Renal cortex interstitium (tissue), 11 donors: ENCODE results near the gene MTG1. TPM values are rescaled to one million over a fixed set of nuclear protein-coding genes. Genes with fewer than 3 reads are reported as not detected.
"Not testable (repeated sequence)": the region's sequence is repeated elsewhere in the genome, so short reads cannot be mapped to it uniquely, and the experiment has no call there.

Source experiments
- DNase-seq, 11 donors: peaks; one replicate each; pipeline ENCODE4 v3.0.0-alpha.2; 2013; ENCODE audit warnings: low read depth in 9 of 11, low spot score in 4 of 11; ENCODE audit errors: extremely low read depth in 1 of 11
- polyA plus RNA-seq, 3 donors: library from polyadenylated mRNA; unstranded; fragments of 120-200 nt; gene quantifications; one replicate each; pipeline ENCODE4 v1.2.1, GENCODE V29; 2013; ENCODE audit not compliant: insufficient read length in 3 of 3

Gene MTG1
- polyA plus RNA-seq, 3 donors, result 59.4 to 88.6 (median 67.3) TPM

DNA sequence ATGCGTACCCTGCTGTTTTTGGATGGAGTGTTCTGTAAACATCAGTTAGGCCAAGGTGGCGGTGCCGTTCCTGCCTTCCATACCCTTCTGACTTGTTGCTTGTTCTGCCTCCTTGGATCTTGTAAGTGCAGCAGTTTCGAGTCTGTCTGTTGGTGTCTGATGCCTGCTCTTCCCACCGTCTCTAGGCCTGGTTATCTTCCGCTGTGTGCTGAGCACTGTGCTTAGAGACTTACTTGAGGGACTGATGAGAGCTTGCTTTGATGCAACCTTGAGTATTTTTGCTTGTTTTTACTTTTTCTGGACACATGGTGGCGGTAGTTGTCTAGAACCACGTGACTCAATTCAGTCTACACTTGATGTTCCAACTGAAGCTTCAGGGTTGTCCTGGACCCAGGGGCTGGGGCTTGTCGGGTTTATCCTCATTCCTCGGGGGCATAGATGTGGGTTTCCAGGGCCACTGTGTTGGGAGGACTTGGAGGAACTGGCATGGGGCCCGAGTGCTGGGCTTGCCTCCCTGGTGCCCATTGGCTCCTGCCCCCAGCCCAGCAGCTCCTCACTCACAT, 44.8 kb downstream of the MTG1 start:
- DNase-seq, result no peak

DNA sequence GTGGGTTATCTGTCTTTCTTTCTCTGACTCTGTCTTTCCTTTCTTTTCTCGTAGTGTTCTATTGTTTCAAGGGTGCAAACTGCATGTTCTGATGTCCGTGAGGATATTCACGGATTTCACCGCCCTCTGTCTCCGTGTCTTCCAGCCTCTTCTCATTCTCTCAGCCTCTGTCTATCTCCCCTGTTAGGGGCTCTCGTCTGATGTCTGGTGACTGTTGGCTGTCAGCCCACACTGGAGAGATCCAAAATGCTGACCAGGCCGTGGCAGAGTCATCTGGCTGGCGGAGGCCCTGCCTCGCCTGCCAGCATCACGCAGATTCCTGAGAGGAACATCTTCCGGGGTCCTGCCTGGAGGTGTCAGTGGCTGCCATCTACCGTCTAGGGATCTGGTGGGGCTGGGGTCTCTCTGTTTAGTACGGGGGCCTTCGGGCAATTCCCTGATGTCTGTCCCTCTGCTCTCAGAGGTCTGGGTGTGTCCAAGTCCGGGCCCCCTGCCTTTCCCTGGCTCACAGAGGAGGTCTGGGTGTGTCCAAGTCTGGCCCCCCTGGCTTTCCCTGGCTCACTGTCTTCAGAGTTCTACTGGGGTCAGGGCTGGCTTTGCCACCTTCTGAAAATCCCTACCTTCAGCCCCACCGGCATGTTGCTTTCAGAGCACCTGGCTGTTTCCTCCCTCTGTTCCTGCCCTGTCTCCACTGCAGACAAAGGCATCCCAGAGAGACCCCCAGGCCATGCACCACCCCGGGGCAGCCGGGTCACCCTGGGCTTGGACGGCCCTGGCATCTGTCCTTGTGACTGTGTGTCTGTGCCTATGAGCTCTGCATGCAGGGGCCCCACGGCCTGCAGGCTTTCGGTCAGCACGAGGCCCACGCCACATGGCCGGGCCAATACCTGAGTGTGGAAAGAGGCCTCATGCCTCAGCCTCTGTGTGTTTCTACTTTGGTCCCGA, 45.8 kb downstream of the MTG1 start:
- DNase-seq, result no peak

DNA sequence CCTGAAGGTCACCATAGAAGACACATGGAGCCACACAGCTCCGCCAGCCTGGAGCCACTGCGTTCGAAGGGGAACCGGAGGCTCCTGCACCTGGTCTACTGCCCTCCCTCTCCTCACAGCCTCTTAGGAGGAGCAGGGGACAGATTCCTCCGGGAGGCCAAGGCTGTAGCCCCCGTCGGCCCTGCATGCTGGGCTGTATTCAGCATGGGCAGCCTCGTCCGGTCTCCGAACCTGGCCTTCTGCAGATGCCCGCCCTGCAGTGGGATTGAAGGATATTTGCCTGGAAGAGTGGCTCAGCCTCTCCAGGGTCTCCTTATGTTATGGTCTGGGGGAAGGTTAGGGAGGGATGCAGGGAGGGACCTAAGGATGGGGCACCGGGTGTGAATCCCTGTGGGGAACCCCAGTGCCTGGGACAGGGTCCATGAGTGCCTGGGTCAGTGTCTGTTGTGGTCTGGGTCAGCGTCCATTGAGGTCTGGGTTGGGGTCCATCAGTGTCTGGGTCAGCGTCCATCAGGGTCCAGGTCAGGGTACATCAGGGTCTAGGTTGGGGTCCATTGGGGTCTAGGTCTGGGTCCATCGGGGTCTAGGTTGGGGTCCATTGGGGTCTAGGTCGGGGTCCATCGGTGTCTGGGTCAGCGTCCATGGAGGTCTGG, 46.8 kb downstream of the MTG1 start:
- DNase-seq, result no peak

DNA sequence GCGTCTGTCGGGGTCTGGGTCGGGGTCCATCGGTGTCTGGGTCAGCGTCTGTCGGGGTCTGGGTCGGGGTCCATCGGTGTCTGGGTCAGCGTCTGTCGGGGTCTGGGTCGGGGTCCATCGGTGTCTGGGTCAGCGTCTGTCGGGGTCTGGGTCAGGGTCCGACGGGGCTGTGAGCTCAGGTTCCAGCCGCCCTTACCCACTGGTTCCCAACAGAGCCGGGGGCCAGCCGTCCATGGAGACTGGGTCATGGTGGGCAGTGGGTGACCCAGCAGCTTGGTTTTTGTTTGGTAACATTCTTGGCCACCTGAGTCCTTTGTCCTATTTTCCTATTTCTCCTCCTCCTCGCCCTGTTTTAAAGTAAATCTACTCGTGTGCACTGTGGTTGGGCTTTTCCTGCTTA, 47.4 kb downstream of the MTG1 start:
- DNase-seq, result not testable (repeated sequence)

DNA sequence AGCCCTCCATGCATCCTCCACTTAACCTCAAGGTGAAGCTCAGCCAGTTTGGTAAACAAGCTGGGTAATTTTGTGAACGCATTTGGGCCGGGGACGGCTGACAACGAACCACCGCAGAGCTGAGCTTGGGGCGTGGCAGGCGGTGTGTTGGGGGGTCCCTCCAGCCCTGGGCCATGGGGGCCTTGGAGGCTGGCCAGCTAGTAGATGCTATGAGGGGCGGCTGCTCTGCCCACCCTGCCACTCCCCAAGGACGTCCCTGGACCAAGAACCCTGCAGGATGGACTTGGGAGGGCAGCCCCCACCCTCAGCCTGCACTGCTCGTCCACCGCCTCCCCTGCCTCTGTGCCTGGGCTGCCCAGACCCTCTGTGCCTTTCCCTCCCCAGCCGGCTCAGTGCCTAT, 47.8 kb downstream of the MTG1 start:
- no peak for DNase-seq

DNA sequence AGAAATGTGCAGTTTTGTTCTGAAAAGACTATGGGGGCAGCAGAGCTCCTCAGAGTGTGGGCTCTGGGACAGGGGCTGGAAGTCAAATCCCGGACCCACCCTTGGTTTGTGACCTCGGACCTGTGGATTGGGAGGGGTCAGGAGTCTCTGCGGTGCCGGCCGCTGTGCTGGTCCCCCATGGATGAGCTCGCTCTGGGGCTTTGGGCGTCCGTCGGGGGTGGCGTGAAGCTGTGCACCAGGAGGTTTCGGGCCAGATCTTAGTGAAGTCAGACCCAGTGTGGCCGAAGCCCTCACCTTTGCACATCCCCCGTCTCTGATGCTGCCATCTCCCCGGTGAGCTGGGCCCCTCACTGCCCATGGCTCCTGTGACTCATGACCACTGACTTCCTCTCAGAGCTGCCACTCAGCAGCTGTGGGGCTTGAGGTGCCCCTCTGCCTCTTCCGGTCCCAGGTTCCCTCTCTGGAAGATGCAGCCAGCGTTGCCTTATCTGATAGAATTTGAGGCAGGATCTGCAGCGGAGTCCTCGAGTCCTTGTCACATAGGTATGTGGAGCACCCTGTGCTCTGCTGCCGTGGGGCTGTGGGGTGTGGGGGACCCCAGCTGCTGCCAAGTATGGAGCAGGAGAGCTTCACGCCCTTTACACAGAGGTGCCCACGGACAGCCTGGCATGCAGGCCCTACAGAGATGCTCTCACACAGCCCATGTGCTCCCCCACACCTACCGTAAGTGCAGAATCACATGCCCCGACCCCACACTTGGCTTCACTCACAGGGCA, 48.4 kb downstream of the MTG1 start:
- DNase-seq, result no peak

DNA sequence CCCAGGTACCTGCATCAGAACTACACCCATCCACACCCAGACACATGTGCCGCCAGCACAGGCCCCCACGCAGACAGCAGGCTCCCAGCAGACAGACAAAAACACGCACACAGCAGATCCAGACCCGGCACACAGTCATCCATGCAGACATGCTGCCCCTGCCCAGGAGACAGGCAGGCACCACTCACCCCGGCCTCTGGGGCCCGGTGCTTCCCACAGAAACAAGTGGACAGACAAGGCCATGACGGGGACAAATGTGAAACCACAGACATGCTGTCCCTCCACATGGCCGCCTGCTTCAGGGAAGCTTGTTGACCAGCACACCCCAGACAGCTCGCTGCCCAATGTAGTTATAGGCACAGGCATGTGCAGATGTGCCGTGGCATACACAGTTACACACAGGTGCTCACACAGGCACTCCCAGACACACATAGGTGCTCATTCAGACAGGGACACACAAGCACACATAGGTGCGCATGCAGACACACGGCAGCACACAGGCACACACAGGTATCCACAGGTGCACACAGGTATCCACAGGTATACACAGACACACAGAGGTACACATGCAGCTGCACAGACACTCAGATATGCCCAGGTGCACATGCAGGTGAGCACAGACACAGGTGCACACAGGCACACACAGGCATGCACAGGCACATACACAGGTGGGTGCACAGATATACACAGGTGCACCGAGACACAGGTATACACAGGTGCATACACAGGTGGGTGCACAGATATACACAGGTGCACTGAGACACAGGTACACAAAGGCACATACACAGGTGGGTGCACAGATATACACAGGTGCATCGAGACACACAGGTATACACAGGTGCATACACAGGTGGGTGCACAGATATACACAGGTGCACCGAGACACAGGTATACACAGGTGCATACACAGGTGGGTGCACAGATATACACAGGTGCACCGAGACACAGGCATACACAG, 49.3 kb downstream of the MTG1 start:
- DNase-seq, result no peak

DNA sequence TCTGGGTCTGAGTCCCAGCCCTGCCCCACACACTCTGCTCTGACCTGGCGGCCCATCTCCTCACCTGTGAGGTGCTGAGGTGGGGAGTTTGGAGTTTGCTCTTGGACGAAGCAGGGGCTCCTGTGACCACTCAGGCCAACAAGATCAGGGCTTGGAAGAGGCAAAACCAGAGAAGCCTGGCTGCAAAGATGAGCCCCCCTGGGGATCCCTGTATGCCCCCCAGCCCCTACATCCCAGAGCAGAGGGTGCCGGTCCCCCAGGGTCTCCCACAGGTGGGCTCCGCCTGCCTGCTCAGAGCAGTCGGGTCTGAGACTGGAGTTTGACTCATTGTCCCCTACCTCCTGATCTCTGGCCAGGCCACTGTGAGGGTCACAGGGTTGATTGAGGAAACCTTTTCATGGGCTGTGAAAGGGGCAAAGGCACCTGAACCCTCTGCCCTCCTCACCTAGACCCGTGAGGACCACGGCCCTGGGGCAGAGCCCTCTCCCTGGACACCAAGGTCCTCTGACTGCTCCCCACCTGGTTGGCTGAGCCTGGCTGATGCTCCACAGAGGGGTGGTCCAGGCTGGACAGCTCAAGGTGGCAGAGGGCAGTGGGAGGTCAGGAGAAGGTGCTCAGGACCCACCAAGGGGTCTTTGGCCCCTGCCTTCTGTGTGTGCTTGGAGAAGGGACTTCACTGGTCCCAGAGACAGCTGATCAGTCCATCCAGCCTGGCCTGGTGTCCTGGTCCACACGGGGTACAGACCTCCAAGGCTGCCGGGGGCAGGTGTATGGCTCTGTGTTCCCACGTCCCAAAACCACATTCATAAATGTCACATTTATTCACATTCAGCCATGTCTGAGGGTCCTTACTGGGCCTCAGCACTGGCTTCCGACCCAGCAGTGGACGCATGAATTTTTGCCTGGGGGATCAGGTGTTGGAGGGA, 50.6 kb downstream of the MTG1 start:
- no peak for DNase-seq

DNA sequence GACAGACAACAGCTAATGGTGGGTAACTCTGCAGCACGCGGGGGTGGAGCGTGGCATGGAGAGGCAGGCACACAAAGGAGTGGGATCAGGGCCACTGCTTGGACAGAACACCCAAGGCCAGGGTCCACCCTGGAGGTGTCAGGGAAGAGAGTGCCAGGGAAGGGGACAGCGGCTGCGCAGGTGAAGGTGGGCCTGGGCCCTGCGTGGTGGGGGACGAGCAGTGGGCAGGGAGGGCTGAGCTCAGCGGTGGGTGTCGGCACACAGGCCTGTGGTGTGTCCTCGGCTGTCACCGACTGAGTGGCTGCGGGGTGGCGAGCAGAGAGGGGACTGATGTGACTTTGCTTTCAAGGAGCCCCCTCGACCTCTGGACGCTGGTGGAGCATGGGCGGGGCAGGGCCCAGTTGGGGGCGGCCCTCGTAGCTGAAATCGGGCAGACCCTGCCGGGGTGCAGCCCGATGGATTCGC, 51.3 kb downstream of the MTG1 start:
- DNase-seq, result no peak

DNA sequence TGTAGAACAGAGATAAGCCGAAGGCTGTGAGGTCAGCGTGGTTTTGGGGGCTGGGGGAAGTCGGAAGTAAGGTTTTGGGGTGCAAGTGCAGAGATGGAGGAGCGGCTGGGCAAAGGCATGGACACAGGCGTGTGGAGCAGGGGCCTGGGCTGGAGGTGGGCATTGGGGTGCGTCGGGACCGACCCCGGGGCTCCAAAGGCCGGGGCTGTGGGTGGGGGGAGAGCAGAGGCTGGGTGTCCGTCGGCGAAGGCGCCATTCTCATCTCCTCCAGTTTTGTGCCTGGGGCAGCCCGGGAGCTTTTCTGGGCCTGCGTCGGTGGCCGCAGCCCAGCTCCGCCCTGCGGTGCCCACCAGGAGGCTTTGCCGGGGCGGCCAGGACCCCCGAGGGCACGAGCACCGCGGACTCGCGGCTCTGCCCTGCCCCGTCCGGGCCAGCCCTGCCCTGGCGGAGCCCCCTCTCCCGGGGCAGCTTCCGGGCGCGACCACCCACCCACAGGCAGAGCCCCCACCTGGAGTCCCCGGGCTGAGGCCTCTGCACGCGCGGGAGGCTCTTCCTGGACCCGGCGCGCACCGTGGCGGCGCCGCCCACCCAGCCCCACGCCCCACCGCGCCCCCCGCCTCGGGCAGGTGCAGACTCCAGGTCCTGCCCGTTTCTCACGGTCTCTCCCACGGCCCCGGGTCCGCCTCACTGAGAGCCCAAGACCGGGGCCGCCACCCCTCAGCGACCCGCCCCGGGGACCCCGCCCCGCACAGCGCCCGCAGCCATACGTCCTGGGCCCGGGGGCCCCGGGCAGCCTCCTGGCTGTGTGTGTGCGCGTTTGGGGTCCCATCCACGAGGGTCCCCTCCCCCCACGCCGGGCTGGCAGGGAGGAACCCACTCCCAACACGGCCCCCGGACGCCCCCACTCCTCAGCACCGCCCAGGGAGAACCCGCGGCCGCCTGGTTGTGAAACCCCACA, 52.1 kb downstream of the MTG1 start:
- no peak for DNase-seq

DNA sequence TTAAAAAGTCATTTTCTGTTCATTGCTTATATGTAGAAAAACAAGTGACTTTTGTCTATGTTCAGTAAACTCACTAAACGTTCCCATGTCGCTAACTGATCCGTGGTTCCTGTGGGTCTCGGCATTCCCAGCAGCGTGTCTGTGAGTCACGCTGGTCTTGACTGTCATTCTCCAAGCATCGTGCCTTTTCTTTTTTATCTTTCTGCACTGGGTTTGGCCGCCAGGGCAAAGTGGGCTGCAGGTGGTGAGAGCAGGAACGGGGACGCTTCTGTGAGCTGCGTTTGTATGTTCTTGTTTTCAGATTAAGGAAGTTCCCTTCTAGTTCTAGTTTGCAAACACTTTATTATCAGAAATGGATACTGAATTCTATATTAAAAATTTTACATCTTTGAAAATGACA, 53.0 kb downstream of the MTG1 start:
- no peak for DNase-seq

DNA sequence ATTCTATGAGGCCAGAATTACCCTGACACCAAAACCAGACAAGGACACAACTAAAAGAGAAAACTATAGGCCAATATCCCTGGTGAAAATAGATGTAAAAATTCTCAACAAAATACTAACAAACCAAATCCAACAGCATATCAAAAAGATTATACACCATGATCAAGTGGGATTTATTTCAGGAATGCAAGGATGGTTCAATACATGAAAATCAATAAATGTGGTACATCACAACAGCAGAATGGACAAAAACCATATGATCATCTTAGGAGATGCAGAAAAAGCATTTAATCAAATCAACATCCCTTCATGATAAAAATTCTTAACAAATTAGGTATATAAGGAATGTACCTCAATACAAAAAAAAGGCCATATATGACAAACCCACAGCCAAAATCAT, 54.2 kb downstream of the MTG1 start:
- no peak for DNase-seq

DNA sequence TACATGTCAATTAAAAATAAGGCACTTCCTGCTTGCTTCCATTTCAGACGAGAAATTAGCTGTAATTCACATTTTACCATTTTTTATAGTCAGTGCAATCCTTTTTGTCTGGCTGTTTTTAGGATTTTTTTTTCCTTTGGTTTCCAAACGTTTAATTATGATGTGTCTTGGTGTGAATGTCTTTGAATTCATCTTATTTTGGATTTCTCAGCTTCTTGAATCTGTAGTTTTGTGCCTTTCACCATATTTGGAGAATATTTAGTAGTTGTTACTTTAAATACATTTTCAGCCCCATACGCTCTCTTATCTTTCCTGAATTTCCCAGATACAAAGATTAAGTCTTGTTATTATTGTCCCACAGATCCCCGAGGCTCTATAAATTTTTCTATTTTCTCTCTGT, 57.4 kb downstream of the MTG1 start:
- no peak for DNase-seq

DNA sequence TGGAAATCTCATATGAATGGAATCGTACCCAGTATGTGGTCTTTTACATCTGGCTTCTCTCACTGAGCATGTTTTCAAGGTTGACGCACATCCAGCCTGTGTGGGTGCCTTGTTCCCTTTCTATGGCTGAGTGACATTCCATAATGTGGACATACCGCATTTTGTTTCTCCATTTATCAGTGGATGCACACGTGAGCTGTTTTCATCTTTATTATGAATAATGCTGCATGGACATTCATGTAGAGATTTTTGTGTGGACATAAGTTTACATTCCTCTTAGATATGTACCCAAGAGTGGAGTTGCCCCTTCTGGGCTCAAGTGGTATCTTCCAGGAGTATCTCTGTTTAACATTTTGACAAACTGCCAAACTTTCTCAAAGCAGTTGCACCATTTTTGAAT, 58.5 kb downstream of the MTG1 start:
- no peak for DNase-seq

DNA sequence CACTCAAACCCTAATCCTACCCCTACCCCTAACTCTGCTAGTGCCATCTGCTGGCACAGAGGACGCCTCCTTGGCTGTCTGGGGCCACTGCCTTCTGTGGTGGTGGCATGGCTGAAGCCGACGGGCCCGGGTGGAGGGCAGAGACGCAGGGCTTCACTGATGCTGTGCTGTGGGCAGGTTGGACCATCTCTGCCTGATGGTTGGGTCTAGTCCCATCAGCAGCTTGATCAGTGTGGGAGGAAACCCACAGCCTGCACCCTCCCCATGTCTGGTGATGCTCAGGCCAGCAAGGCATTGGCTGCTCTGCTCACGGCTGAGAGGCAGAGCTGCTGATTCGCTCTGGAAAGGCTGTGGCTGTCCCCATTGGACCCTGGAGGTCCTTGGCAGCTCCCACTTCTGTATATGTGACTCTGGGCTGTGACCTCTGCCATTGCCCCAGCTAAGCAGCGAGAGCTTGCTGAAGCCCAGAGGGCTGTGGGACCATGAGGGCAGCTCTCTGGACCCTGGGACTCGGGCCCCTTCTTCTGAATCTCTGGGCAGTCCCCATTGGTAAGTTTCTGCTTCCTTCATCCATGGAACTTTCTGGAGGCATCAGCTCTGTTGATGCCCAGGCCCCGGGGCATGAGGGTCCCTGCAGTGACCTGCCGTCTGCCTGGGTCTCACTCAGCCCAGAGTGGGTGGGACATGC, 59.7 kb downstream of the MTG1 start, which contains the start of gene SCART1:
SCART1 (plus strand) TSS at position 430 of the 688 bp plus-strand sequence; CDS start at position 483, 53 bp downstream.
- DNase-seq, result no peak
